Measurements from ENCODE around the gene C3orf22.

Gene C3orf22

GRCh38 chr3:126526668-126527005 is 32.1 kb downstream of the C3orf22 start:
- no peak for DNase-seq

GRCh38 chr3:126525853-126526667 is 32.7 kb downstream of the C3orf22 start:
- DNase-seq = no peak

GRCh38 chr3:126525091-126525852 is 33.5 kb downstream of the C3orf22 start:
- DNase-seq = no peak

- DNase-seq = no peak
These were observed 34.2 kb downstream of the C3orf22 start for GRCh38 chr3:126524429-126524988.

- DNase-seq = no peak
These were observed 34.8 kb downstream of the C3orf22 start, which contains the start of gene CHST13 for GRCh38 chr3:126523745-126524428. Gene CHST13, plus strand, starts transcription at chr3:126524155. Its CDS starts 178 bp downstream, at chr3:126524333.

GRCh38 chr3:126522363-126522788 is 36.4 kb downstream of the C3orf22 start:
- peak; percentile 23 for DNase-seq

- DNase-seq = no peak
These were observed 37.4 kb downstream of the C3orf22 start for GRCh38 chr3:126521122-126521891.

- no peak for DNase-seq
These were observed 39.0 kb downstream of the C3orf22 start for GRCh38 chr3:126519506-126520455.

GRCh38 chr3:126518779-126519177 is 40.0 kb downstream of the C3orf22 start:
- DNase-seq = no peak

- no peak for DNase-seq
These were observed 40.5 kb downstream of the C3orf22 start for GRCh38 chr3:126517986-126518778.

- DNase-seq = no peak
These were observed 41.3 kb downstream of the C3orf22 start, which contains the start of gene UROC1 for GRCh38 chr3:126517291-126517951. Gene UROC1, minus strand, starts transcription at chr3:126517773. Its CDS starts 54 bp downstream, at chr3:126517719.

GRCh38 chr3:126516936-126517290 is 41.8 kb downstream of the C3orf22 start:
- DNase-seq = no peak

GRCh38 chr3:126516152-126516935 is 42.4 kb downstream of the C3orf22 start:
- no peak for DNase-seq

- DNase-seq = no peak
These were observed 43.5 kb downstream of the C3orf22 start for GRCh38 chr3:126515066-126515706.

- DNase-seq = no peak
These were observed 44.6 kb downstream of the C3orf22 start for GRCh38 chr3:126514161-126514560.

- no peak for DNase-seq
These were observed 45.6 kb downstream of the C3orf22 start for GRCh38 chr3:126512916-126513650.

- no peak for DNase-seq
These were observed 46.7 kb downstream of the C3orf22 start for GRCh38 chr3:126512026-126512425.

GRCh38 chr3:126511291-126511690 is 47.4 kb downstream of the C3orf22 start:
- no peak for DNase-seq
